ENCODE results near the gene ATP9A.

The ATP9A gene

DNA sequence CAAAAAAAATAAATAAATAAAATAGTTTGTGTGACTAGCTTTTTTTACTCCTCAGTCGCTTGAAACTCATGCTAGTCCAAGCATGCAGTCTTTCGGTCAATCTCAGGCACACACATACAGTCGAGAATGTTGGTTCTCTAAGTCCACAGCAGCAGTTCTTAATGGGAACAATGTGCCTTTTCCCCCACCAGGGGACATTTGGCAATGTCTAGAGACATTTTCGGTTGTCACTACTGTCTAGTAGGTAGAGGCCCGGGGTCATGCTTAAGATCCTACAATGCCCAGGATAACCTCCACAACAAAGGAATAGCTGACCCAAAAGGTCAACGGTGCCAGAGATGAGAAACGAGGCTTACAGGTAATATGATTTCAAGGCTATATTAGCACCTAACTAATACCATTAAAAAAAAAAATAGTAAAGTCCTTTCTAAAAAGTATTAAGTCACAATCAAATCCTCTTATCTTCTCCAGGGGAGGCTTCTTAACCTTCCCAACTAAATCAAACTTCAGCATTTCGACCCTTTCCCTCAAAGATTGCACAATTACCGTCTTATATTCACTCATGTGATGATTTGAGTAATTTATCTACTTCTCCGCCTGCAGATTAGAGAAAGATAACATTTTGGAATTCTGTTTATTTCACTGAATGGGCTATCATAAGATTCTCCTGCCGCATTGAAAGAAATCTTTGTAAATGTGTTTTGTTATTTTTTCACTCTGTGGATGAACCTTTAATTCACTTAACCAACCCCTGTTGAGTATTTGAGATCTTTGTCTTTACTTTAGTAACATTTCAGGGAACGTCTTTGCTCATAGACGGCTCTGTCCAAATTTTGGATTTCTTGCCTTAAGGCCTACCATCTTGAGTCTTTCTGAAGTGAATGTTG is 42.2 kb upstream of the ATP9A start:
- ChIA-PET CTCF (interaction anchor here (4.0 kb wide), 1 partner anchor 11 kb away, joined by 30 read pairs; no protein-coding TSS in a partner anchor), POLR2A (no interaction called here)
- no peak overlapping the region for H3K4me3 ChIP-seq (ENCODE audit: low read depth, low read length)
- TF ChIP-seq, protein P1, sequence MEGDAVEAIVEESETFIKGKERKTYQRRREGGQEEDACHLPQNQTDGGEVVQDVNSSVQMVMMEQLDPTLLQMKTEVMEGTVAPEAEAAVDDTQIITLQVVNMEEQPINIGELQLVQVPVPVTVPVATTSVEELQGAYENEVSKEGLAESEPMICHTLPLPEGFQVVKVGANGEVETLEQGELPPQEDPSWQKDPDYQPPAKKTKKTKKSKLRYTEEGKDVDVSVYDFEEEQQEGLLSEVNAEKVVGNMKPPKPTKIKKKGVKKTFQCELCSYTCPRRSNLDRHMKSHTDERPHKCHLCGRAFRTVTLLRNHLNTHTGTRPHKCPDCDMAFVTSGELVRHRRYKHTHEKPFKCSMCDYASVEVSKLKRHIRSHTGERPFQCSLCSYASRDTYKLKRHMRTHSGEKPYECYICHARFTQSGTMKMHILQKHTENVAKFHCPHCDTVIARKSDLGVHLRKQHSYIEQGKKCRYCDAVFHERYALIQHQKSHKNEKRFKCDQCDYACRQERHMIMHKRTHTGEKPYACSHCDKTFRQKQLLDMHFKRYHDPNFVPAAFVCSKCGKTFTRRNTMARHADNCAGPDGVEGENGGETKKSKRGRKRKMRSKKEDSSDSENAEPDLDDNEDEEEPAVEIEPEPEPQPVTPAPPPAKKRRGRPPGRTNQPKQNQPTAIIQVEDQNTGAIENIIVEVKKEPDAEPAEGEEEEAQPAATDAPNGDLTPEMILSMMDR (IDR thresholded peaks at IDR 0.05; ENCODE audit: insufficient read depth, low read length, missing control alignments), result no peak
- DNase-seq (ENCODE audit: low read depth, low spot score), result no peak

DNA sequence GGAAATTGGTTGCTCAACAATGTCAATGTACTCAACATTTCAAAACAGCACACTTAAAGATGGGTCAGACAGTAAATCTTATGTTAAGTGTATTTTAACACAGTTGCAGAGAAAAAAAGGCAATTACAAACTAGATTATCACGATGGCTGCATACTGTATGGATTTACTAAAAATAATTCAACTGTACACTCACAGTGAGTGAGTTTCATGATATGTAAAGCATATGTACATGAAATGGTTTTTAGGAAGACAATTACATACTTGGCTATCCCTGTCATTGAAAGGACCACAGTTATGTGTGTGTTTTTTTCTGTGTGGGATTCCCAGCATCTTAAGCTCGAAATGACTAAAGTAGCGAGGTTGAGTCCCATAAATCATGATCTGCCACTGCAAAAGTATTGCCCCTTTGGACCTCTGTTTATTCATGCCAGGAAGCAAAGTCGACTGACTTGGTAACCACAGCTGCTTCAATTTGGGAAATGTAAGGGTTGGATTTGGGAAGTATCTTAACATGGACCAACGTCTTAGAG is 39.6 kb upstream of the ATP9A start:
- DNase-seq (ENCODE audit: low read depth, low spot score), result peak; percentile 50
- CTCF ChIA-PET, result interaction anchor here (0.5 to 4.0 kb wide), 5 partner anchors 8 to 245 kb away, joined by 3 to 30 read pairs (median 3); no protein-coding TSS in a partner anchor
- TF ChIP-seq, protein P1 (IDR thresholded peaks at IDR 0.05; ENCODE audit: insufficient read depth, low read length, missing control alignments), result no peak
- POLR2A ChIA-PET, result interaction anchor here (0.5 kb wide), 1 partner anchor 300 kb away, joined by 3 read pairs; no protein-coding TSS in a partner anchor
- no peak overlapping the region for H3K4me3 ChIP-seq (ENCODE audit: low read depth, low read length)

DNA sequence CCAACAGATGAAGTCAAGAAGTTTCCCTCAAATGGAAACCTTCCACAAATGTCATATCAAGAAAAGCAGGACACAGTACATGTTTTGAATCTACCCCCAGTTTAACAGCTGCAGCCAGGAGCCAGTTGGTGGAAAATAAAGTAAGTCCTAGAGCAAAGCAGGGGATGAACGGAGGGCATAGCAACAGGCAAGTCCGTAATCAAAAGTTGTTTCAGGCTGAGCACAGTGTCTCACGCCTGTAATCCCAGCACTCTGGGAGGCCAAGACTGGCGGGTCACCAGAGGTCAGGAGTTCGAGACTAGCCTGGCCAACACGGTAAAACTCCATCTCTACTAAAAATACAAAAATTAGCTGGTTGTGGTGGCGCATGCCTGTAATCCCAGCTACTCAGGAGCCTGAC is 36.6 kb upstream of the ATP9A start:
- ChIA-PET POLR2A (no interaction called here), CTCF (interaction anchor here (0.7 kb wide), 1 partner anchor 62 kb away, joined by 3 read pairs; no protein-coding TSS in a partner anchor)
- no peak overlapping the region for H3K4me3 ChIP-seq (ENCODE audit: low read depth, low read length)
- TF ChIP-seq, protein P1 (IDR thresholded peaks at IDR 0.05; ENCODE audit: insufficient read depth, low read length, missing control alignments), result no peak
- DNase-seq (ENCODE audit: low read depth, low spot score), result no peak

DNA sequence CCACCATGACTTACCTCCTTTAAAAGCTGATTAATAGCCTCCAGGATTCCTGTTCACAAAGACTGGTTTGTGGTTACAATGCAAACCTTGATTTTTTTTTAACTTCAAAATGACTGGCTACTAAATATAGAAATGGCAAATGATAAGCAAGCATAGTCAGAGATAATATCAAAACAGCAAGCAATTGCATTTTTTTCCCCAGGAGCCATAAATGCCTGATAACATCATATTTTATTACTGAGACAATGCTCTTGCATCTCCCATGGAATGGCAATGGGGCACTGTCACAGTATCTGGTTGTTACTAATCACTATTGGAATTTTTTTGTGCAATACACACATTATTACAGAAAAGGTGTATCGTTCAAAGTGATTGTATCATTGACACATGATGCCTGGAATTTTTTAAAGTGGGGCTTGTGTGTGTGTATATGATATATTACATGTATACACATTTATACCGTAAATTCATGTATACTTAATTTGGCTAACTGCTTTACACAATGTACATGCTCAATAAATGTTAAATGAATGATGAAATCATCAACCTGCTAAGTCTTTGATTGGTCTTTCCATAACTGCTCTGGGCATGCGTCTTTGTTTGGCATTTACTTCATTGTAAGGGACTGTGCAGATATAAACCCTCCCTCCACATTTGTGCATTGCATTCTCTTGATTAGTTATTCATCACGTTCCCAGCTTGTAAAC is 35.1 kb upstream of the ATP9A start:
- DNase-seq (ENCODE audit: low read depth, low spot score), result no peak
- H3K4me3 ChIP-seq (ENCODE audit: low read depth, low read length), result no peak overlapping the region
- TF ChIP-seq, protein P1 (IDR thresholded peaks at IDR 0.05; ENCODE audit: insufficient read depth, low read length, missing control alignments), result no peak
- POLR2A ChIA-PET, result no interaction called here
- CTCF ChIA-PET, result interaction anchor here (1.1 to 2.5 kb wide), 2 partner anchors 162 to 163 kb away, joined by 4 to 6 read pairs; no protein-coding TSS in a partner anchor

DNA sequence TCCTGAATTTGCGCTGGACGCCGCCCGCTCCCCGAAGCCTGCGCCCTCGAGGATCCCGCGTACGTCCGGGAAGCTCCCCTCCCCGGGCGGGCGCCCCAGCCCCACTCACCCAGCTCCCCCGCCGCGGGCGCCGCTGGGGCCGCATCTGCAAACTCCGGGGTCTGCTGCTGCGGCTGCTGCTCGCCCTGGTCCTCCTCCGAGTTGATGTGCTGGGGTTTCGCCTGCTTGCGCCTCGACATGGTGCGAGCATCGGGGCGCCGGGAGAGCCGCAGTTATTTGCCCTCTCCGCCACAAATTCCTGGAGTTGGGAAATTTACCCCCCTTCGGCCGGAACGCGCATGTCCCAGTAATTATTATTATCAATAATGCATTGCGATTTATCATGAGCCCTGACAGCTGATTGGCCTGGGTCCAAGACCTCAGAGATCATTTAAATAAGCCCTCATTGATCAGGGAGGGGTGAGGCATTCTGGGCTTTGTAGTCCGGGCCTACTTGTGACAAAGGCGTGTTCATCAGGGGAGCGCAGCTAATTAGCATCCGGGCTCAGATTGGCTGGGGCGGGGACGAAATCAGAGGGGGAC is 34.1 kb upstream of the ATP9A start, which contains the start of gene SALL4:
Gene SALL4 (minus strand): TSS at position 352 of the 582 bp plus-strand sequence. CDS start 113 bp downstream, at position 239.
- H3K4me3 ChIP-seq (ENCODE audit: low read depth, low read length), result peak within 1 kb of the TSS; percentile 57
- POLR2A ChIA-PET, result no interaction called here
- TF ChIP-seq, protein P1 (IDR thresholded peaks at IDR 0.05; ENCODE audit: insufficient read depth, low read length, missing control alignments), result no peak
- CTCF ChIA-PET, result interaction anchor here (1.0 to 2.5 kb wide), 4 partner anchors 133 to 281 kb away, joined by 3 to 6 read pairs (median 4); no protein-coding TSS in a partner anchor
- no peak for DNase-seq (ENCODE audit: low read depth, low spot score)

Measured in AG04449 (cell line).